ENCODE data around the gene KLK7.
"Not testable (repeated sequence)": the region's sequence is repeated elsewhere in the genome, so short reads cannot be mapped to it uniquely, and the experiment has no call there.

KLK7 gene

DNA sequence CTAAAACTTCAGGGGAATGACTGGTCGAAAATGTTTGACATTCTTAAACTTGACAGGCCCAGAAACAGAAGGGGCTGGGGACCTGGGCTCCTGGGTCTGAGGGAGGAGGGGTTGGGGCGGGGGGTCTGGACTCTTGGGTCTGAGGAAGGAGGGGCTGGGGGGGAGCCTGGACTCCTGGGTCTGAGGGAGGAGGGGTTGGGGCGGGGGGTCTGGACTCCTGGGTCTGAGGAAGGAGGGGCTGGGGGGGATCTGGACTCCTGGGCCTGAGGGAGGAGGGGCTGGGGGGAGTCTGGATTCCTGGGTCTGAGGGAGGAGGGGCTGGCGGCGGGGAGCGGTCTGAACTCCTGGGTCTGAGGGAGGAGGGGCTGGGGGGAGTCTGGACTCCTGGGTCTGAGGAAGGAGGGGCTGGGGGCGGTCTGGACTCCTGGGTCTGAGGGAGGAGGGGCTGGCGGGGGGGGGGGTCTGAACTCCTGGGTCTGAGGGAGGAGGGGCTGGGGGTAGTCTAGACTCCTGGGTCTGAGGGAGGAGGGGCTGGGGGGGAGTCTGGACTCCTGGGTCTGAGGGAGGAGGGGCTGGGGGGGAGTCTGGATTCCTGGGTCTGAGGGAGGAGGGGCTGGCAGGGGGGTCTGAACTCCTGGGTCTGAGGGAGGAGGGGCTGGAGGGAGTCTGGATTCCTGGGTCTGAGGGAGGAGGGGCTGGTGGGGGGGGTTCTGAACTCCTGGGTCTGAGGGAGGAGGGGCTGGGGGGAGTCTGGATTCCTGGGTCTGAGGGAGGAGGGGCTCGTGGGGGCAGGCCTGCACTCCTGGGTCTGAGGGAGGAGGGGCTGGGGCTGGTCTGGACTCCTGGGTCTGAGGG lies 8.8 kb downstream of the KLK7 start:
- DNase-seq: no peak

DNA sequence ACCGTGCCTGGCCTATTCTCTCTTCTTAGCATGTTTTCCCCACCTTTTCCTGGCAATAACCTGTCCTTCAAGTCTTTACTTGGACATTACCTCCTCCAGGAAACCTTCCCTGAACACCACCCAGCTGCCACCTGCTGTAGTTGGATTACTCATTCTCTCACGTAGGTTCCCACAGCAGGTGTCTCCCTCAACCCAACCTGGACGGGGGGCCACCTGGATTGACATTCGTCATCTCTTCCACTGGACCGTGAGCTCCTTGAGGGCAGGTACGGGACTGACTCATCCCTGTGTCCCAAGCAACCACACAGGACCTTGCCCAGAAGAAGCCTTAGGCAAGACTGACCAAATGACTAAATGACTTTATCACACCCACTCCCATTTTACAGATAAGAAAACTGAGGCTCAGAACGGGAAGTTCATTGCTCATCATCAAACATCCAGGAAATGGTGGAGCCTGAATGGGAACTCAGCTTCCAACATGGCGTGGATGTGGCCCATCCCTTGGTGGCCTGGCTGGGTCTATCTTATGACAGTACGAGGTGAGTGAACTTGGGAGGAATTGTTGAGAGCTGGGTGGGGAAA lies 10.8 kb downstream of the KLK7 start:
- no peak for DNase-seq

DNA sequence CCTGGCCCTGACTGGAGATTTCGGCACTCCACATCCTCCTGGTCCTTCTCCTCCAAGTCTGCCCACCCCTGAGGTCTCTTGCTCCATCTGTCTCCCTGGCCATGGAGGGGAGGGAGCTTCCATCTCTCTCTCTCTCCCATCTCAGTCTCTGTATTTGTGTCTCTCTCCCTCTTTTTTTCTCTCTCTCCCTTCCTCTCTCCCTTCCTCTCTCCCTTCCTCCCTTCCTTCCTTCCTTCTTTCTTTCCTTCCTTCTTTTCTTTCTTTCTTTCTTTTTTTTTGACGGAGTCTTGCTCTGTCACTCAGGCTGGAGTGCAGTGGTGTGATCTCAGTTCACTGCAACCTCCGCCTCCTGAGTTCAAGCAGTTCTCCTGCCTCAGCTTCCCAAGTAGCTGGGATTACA lies 13.9 kb downstream of the KLK7 start:
- not testable (repeated sequence) for DNase-seq

DNA sequence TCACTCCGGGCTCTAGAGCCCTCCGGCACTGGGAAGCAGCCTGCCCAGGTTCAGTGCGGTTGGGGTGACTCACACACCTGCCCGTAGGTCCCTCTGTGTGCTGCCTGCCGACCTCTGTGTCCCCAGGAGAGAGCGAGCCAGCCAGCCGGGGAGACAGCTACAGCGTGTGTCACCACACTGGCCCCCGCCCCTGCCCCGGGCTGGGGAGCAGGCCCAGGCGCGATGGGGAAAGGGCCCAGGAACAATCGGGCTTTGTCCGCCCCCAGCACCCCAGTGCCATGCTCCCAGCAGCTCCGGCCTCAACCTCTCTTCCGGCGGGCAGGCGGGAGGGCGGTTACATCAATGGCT lies 14.3 kb downstream of the KLK7 start, which contains the start of gene KLK6:
Gene KLK6, minus strand, starts transcription at position 179 of the 348 bp plus-strand sequence. CDS start 1,487 bp downstream, outside the sequence.
- no peak for DNase-seq

DNA sequence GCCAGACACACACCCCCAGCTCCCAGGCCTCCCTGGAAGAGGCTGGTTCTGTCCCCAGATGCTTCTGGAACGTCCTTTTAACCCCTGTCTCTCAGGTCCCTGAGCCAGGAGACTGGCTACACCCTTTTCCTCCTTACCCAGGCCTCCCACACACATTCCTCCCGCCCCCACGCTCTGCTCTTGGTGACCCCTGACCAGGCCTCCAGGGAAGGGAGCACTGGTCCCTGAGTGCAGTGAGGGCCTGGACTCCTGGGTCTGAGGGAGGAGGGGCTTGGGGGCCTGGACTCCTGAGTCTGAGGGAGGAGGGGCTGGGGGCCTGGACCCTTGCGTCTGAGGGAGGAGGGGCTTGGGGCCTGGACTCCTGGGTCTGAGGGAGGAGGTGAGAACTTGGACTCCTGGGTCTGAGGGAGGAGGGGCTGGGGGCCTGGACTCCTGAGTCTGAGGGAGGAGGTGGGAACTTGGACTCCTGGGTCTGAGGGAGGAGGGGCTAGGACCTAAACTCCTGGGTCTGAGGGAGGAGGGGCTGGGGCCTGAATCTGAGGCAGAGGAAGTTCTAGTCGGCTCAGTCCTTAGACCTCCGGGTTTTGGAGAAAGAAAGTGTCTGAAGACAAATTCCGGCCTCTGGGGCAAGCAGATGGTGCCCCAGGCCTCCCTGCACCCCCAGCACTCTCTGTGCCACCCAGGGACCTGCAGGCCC lies 14.9 kb downstream of the KLK7 start:
- DNase-seq: no peak

DNA sequence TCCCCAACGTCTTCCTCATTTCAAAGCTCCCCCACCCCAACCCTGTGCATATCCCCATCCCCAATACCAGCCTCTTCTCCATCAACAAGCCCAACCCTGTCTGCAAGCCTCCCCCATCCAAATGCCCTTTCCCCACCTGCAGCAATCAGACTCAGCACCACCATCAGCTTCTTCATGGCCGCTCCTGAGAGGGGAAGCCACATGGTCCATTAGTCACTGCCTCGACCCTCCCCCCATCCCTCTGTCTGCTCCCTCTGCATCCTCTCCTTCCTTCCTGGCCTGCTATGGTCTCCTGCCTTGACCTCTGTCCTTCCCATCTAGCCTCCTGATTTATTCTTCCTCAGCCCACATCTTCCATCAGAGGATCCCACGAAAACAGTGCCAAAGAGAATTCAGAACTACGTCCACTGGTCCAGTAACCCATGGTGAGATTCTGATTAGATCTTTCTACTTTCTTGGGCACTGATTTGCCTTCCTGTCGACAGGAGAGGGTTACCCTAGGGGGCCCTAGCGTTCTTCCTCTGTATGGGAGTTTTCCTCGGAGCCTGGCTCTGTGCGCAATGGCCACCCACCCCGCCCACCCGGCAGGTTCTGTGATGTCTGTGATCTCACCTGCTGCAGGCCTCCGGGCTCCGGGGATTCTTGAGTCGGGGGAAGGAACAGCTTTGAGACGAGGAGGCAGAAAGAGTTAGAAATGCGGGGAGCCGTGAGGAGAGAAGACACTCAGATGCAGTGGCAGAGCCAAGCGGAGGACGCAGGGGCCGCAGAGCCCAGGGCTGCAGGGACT lies 15.6 kb downstream of the KLK7 start:
- no peak for DNase-seq

DNA sequence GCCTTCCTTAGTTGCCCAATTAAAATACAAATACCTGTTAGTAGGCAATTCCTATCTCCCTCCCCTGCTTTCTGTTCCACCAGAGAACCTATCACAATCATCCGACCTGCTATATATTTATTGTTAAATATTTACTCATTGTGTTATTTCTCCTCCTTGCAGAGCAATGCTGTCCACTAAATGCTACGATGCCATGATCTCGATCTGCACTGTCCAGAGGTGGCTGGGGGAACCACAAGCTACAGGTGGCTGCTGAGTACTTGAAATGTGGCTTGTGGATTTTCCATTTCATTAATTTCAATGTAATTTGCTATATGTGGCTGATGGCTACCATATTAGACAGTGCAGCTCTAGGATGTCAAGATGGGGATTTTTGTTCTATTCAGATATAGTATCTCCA lies 19.5 kb downstream of the KLK7 start:
- no peak for DNase-seq

DNA sequence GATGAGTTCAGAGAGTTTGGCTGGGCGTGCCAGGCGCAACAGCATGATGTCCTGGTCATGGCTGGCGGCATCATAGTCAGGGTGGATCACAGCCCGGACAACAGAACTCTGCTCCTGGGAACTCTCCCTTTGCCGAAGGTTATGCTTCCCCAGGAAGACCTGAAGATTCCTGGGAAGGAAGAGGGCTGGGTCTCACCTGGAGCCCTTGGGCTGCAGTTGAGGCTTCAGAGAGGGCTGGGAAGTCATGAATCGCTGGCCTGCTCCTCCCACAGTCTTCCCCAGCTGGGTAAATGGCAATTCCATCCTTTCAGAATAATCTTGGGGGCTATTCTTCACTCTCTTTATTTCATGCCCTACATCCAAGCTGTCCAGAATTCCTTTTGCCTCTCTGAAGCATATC lies 20.3 kb downstream of the KLK7 start:
- DNase-seq: no peak

DNA sequence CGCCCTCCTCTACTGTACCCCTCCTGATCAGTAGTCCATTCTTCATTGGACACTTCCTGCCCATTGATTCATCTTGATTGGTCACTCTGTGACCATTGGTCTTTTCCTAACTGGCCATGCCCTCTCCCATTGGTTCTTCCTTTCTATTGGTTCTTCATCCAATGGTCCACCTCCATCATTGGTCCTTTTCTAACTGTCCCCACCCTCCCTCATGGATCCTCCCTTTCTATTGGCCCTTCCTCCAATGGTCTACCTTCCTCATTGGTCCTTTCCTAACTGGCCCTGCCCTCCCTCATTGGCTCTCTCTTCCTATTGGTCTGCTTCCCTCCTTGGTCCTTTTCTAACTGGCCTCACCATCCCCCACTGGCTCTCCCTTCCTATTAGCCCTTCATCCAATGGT lies 21.5 kb downstream of the KLK7 start:
- no peak for DNase-seq

DNA sequence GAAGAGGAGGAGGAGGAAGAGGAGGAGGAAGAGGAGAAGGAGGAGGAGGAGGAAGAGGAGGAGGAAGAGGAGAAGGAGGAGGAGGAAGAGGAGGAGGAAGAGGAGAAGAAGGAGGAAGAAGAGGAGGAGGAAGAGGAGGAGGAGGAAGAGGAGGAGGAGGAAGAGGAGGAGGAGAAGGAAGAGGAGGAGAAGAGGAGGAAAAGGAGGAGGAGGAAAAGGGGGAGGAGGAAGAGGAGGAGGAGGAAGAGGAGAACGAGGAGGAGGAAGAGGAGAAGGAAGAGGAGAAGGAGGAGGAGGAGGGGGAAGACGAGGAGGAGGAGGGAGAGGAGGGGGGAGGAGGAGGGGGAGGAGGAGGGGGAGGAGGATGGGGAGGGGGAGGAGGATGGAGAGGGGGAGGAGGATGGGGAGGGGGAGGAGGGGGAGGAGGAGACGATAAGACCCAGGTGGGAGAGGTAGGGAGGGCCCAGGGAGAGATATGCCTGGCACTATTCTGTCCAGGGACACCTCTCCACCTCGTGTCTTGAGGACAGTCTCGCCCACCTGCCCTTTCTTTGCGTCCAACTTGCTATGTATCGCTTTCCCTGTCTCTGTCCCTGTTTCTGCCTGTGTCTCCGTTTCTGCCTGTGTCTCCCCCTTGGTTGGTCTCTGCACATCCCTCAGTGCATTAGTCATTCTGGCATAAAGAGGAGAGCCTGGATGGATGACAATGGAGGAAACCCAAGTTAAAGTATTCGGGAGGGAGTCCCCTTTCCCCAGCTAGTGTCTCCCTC lies 23.8 kb downstream of the KLK7 start:
- no peak for DNase-seq

DNA sequence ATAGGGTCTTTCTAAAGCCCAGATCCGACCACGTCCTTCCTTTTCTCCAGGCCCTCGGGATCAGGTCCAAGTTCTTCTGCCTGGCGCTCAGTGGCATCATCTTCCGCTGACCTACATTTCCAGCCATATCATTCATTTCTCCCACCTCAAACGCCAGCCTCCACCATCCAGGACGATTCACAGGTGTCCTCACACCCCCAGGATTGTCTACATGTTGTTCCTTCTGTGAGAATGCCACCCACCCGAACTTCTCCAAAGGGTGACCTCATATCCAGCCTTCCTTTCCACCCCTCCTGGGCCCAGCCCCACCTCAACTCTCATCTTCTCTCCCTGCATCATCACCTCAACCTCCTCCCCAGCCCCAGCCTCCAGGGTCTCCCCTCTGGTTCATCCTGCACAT lies 26.1 kb downstream of the KLK7 start:
- no peak for DNase-seq

DNA sequence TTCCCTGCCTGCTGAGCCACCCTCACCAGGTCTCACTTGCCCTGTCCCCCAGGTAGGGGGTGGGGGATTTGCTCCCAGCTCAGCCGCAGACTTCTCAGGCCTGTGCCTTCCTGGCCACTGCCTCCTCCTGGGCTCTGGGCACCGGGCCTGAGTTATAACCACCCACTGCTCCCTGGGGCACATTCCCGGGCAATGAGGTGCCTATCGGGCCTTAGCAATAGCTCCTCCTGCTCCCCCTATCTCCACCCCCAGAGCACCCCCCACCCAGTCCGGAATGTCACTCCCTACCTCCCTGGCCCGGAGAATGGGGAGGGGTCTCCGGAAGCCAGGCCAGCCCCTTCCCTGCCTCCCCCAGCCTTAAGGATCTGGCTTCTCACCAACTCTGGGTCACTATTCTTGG lies 30.8 kb downstream of the KLK7 start, which contains the start of gene KLK5:
Gene KLK5, minus strand, starts transcription at position 129 of the 400 bp plus-strand sequence. CDS start 381 bp downstream, outside the sequence.
- DNase-seq: no peak

DNA sequence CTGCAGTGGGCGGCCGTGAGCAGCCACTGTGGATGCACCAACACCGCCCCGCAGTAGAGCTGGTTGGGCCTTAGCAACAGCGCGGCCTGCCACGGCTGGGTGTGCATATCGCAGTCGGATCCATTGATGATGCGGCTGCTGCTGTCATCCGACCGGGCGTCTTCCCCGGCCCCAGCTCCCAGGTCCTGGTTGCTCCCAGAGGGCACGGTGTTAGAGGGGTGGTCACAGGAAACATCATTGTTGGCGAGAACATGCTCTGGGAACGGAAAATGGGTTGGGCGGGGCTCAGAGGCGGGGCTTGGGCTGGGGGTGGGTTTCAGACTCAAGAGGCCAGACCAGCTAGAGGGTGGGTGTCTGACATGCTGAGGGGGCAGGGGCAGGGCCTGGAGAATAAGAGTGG lies 33.9 kb downstream of the KLK7 start:
- no peak for DNase-seq

DNA sequence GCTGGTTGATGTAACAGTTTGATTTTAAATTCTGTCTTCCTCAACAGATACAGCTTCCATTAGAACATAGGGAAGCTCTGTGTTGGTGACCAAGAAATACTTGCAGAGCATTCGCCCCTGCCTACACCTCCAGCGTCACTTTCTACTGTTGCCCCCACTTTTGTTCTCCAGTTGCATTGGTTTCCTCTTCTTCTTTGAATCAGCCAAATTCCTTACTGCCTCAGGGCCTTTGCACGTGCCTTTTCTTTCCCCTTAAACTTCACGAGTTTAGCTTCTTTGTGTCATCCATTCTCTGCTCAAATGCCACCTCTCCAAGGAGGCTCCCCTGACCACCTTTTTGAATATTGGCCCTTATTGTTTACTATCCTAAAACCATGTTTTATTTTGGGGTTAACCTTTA lies 36.6 kb downstream of the KLK7 start:
- DNase-seq: no peak

DNA sequence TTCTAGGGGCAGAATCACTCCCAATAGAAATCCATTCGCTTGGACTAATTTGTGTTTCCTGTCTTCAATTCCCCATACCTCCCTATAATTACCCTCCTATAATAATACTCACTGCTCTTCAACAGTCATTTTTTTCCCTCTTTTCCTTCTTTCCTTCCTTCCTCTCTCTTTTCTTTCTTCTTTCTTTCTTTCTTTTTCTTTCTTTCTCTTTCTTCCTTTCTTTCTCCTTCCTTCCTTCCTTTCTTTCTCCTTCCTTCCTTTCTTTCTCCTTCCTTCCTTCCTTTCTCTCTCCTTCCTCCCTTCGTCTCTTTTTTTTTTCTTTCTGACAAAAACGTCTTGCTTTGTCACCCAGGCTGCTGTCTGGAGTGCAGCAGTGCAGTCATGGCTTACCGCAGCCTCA lies 38.9 kb downstream of the KLK7 start:
- DNase-seq: no peak

DNA sequence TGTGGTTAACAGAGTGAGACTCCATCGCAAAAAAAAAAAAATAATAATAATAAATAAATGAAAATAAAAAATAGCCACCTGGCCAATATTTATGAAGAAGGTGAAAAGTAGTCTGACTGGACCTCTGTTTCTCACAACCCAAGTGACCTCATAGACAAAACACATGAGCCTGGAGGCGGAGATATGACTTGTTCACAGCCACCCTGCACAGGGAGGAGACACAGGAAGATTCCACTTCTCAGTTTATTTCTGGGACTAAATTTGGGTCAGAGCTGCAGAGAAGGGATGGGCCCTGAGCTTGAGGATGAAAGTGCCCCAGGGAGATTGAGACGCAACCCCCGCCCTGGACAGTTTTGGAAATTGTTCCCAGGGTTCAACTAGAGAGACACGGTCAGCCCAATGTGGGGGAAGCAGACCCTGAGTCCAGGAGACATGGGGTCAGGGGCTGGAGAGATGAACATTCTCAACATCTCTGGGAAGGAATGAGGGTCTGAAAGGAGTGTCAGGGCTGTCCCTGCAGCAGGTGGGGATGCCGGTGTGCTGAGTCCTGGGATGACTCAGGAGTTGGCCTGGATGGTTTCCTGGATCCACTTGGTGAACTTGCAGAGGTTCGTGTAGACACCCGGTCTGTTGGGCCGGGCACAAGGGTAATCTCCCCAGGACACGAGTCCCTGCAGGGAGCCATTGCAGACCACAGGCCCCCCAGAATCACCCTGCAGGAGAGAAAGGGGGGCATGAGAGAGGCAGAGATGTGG lies 40.5 kb downstream of the KLK7 start:
- no peak for DNase-seq

DNA sequence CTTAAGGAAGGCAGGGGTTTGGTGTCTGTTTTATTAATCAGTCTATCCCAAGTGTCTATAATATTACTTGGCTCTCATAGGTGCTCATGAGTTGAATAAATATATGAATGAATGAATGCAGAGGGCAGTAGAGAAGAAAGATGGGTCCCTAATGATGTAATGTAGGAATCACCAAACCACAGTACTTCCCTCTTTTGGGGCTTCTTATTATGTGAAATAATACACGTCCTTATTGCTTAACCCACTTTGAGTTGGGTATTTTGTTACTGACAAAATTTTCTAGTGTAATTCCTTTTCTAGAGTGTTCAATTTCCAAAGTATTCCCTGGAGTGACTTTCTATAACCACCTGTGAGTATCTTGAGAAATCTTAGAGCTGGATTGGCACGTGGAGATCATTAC lies 44.1 kb downstream of the KLK7 start:
- no peak for DNase-seq

DNA sequence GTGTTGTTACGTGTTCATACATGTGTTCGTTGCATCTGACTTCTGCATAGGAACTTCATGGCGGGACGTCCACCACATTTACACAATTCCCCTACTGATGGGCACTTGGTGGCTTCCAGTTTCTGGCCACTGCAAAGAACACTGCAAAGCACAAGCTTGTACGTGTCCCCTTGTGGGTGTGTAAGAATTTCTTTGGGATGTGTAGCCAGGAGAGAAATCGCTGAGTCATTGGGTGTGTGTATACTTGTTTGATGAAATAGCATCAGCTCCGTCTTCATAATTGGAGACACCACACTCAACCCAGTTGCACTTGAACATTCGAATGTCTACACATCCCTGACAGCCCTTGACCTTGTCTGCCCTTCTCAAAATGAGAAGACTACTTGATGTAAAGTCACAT lies 50.1 kb downstream of the KLK7 start:
- no peak for DNase-seq

DNA sequence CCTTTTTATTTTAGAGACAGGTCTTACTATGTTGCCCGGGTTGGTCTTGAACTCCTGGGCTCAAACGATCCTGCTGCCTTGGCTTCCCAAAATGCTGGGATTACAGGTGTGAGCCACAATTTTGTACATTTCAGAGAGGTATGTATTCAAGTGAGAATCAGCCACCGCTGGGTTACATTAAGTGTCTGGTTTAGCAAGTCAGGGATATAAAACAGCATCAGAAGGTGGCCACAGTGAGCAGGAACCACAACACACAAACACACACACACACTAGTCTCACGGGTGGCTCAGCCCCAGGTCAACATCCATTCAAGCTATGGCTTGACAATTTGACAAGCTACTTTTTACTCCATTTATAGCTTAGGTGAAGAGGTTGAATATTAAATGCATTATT lies 51.0 kb downstream of the KLK7 start:
- no peak for DNase-seq

DNA sequence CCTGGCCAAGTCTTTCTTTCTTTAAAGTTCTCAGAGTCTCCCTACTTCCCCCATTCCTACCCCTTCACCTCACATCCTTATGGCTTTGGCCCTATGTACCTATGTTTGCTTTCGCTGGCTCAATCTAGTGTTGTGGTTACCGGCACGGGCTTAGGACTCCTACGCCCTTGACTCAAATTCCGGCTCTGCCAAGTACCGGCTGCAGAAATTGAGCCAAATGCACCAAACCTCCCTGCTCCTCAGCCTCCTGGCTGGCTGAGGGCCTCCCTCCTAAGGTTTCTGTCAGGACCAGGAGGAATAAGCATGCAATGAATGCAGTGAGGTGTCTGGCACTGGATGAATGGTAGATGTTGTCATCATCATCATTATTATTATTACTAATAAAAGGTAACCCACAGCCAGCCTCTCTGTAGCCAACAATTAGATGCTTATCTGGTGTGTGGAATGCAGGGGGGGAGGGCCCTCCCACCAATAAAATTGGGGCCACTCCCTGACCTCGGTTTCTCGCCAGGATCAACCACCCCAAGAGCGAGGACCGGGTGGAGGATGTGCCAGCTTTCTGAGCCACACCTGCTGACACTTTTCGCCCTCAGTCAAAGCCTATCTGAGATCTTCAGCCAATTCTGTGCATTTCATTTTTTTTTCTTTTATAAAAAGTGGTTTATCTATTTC lies 51.6 kb downstream of the KLK7 start:
- DNase-seq: no peak

DNA sequence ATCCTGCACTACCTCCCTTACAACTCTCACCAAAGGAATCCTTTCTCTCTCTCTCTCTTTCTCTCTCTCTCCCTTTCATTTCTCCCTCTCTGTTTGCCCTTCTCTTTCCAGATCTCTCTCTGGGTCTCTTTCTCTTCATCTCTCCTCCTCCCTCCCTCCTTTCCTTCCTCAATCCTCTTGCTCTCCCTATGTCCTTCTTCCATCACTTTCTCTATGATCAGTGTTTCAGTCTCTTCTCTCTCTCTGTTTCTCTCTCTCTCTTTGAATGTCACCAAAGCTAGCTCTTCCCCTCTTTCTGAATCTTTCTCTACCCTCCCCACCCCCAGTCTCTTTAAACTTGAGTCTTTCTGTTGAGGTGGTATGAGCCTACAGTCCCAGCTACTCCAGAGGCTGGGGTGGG lies 52.7 kb downstream of the KLK7 start:
- no peak for DNase-seq

All from DMS 273 treated with DMSO at 0.1 percent for 48 hours (cell line).